ENCODE measurements around the gene RWDD4. TPM values are rescaled to one million over a fixed set of nuclear protein-coding genes. Genes with fewer than 3 reads are reported as not detected.

Gene RWDD4
- total RNA-seq, 2 experiments from 2014 or later: 20.4 to 26.4 TPM

- Histone ChIP-seq H3K4me3 (ENCODE audit: low read depth, low read length, poor library complexity, severe bottlenecking) (no peak overlapping the region), H3K36me3 (ENCODE audit: insufficient read depth, low read length) (no peaks in the 10 kb centered on the region), H3K27ac (ENCODE audit: low read depth, low read length, poor library complexity, severe bottlenecking) (no peak overlapping the region), H4K20me1 (ENCODE audit: insufficient read depth, low read length) (no peaks in the 10 kb centered on the region), H3K4me2 (ENCODE audit: low read length) (no peak overlapping the region), H3K9me3 (ENCODE audit: low read length) (no peaks in the 10 kb centered on the region), H3K4me1 (ENCODE audit: insufficient read depth, low read length, poor library complexity, severe bottlenecking) (peaks cover 7% of the 10 kb centered on the region), H3K9me2 (ENCODE audit: insufficient read depth, low read length) (no peaks in the 10 kb centered on the region), H3K79me2 (ENCODE audit: insufficient read depth, low read depth, low read length) (no peaks in the 10 kb centered on the region), H2AFZ (ENCODE audit: low read length) (0 out of 2 replicates have a peak overlapping the region, but pooled peaks have one; percentile 0)
- CTCF ChIA-PET (ENCODE audit: unreplicated experiment): no interaction called here
- DNase-seq (ENCODE audit: low spot score): peak; percentile 21
- POLR2A ChIA-PET: interaction anchor here (0.6 kb wide), 1 partner anchor 9 kb away, joined by 3 read pairs; no protein-coding TSS in a partner anchor
- TF ChIP-seq EZH2phosphoT487 (IDR thresholded peaks at IDR 0.05; ENCODE audit: borderline replicate concordance, low read depth, low read length): no peak
- TF ChIP-seq, protein P1, sequence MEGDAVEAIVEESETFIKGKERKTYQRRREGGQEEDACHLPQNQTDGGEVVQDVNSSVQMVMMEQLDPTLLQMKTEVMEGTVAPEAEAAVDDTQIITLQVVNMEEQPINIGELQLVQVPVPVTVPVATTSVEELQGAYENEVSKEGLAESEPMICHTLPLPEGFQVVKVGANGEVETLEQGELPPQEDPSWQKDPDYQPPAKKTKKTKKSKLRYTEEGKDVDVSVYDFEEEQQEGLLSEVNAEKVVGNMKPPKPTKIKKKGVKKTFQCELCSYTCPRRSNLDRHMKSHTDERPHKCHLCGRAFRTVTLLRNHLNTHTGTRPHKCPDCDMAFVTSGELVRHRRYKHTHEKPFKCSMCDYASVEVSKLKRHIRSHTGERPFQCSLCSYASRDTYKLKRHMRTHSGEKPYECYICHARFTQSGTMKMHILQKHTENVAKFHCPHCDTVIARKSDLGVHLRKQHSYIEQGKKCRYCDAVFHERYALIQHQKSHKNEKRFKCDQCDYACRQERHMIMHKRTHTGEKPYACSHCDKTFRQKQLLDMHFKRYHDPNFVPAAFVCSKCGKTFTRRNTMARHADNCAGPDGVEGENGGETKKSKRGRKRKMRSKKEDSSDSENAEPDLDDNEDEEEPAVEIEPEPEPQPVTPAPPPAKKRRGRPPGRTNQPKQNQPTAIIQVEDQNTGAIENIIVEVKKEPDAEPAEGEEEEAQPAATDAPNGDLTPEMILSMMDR (conservative IDR thresholded peaks at IDR 0.05; ENCODE audit: low read length): peak; percentile 66
- BruUV-seq (replicated peaks): no TSS peak
- intact Hi-C loops (cut with micrococcal nuclease; ENCODE audit: unreplicated experiment): loop anchor here (1.0 kb wide), 1 partner anchor 128 kb away; no protein-coding TSS in a partner anchor
These were observed 58.7 kb downstream of the RWDD4 start for GRCh38 chr4:183600189-183600685.

GRCh38 chr4:183599690-183600089 is 59.3 kb downstream of the RWDD4 start:
- DNase-seq (ENCODE audit: low spot score): peak; percentile 22
- Histone ChIP-seq H3K79me2 (ENCODE audit: insufficient read depth, low read depth, low read length) (no peaks in the 10 kb centered on the region), H3K4me2 (ENCODE audit: low read length) (no peak overlapping the region), H4K20me1 (ENCODE audit: insufficient read depth, low read length) (no peaks in the 10 kb centered on the region), H3K36me3 (ENCODE audit: insufficient read depth, low read length) (no peaks in the 10 kb centered on the region), H3K9me2 (ENCODE audit: insufficient read depth, low read length) (no peaks in the 10 kb centered on the region), H3K9me3 (ENCODE audit: low read length) (no peaks in the 10 kb centered on the region), H2AFZ (ENCODE audit: low read length) (0 out of 2 replicates have a peak overlapping the region, but pooled peaks have one; percentile 0), H3K4me3 (ENCODE audit: low read depth, low read length, poor library complexity, severe bottlenecking) (no peak overlapping the region), H3K27ac (ENCODE audit: low read depth, low read length, poor library complexity, severe bottlenecking) (no peak overlapping the region), H3K4me1 (ENCODE audit: insufficient read depth, low read length, poor library complexity, severe bottlenecking) (peaks cover 7% of the 10 kb centered on the region)
- no peak for TF ChIP-seq EZH2phosphoT487 (IDR thresholded peaks at IDR 0.05; ENCODE audit: borderline replicate concordance, low read depth, low read length)
- TF ChIP-seq, protein P1 (conservative IDR thresholded peaks at IDR 0.05; ENCODE audit: low read length): no peak
- POLR2A ChIA-PET: interaction anchor here (0.6 kb wide), 1 partner anchor 9 kb away, joined by 3 read pairs; no protein-coding TSS in a partner anchor
- CTCF ChIA-PET (ENCODE audit: unreplicated experiment): no interaction called here
- intact Hi-C loops (cut with micrococcal nuclease; ENCODE audit: unreplicated experiment): loop anchor here (1.0 kb wide), 1 partner anchor 127 kb away; no protein-coding TSS in a partner anchor
- no TSS peak for BruUV-seq (replicated peaks)

GRCh38 chr4:183599284-183599683 is 59.7 kb downstream of the RWDD4 start:
- POLR2A ChIA-PET: interaction anchor here (0.6 kb wide), 1 partner anchor 10 kb away, joined by 3 read pairs; no protein-coding TSS in a partner anchor
- intact Hi-C loops (cut with micrococcal nuclease; ENCODE audit: unreplicated experiment): no loop called here
- no peak for DNase-seq (ENCODE audit: low spot score)
- Histone ChIP-seq H3K4me2 (ENCODE audit: low read length) (no peak overlapping the region), H3K36me3 (ENCODE audit: insufficient read depth, low read length) (no peaks in the 10 kb centered on the region), H3K27ac (ENCODE audit: low read depth, low read length, poor library complexity, severe bottlenecking) (no peak overlapping the region), H2AFZ (ENCODE audit: low read length) (0 out of 2 replicates have a peak overlapping the region, but pooled peaks have one; percentile 0), H3K4me3 (ENCODE audit: low read depth, low read length, poor library complexity, severe bottlenecking) (no peak overlapping the region), H3K9me3 (ENCODE audit: low read length) (no peaks in the 10 kb centered on the region), H3K9me2 (ENCODE audit: insufficient read depth, low read length) (no peaks in the 10 kb centered on the region), H3K4me1 (ENCODE audit: insufficient read depth, low read length, poor library complexity, severe bottlenecking) (peaks cover 7% of the 10 kb centered on the region), H4K20me1 (ENCODE audit: insufficient read depth, low read length) (no peaks in the 10 kb centered on the region), H3K79me2 (ENCODE audit: insufficient read depth, low read depth, low read length) (no peaks in the 10 kb centered on the region)
- CTCF ChIA-PET (ENCODE audit: unreplicated experiment): no interaction called here
- BruUV-seq (replicated peaks): no TSS peak
- TF ChIP-seq, protein P1 (conservative IDR thresholded peaks at IDR 0.05; ENCODE audit: low read length): no peak
- no peak for TF ChIP-seq EZH2phosphoT487 (IDR thresholded peaks at IDR 0.05; ENCODE audit: borderline replicate concordance, low read depth, low read length)
